Measurements from ENCODE around the gene NTSR1.

Gene NTSR1

DNA sequence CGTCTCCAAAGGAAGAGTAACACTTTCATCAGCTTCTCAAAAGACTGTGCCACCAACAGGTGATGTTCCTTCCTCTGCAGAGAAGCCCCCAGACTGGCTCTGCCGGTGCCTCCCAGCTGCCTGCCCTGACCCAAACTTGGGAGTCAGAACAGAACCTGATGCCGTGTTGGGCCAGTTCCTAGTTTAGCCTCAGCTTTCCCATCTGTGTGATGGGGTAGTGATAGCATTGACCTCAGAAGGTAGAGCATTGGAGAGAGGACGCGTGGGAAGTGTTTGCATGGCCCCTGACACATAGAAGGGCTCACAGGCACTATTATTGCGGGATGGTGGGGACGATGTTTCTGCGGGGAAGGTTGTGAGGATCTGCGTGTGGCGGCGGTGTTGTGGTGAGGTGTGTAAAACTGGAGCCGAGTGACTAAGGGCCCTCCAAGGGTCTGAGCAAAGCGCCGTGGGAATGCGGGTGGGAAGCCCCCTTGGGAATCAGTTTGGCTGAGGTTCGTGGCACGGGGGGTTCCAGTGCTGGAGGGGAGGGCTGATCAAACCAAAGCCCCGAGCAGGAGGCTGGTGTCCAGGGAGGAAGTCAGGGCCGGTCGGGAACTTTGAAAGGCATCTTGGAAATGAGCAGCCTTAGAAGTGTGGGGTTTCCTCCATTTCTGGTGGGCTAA is 1.7 kb downstream of the NTSR1 start:
- DNase-seq (ENCODE audit: low read depth) = no peak
- TF ChIP-seq, protein P1, sequence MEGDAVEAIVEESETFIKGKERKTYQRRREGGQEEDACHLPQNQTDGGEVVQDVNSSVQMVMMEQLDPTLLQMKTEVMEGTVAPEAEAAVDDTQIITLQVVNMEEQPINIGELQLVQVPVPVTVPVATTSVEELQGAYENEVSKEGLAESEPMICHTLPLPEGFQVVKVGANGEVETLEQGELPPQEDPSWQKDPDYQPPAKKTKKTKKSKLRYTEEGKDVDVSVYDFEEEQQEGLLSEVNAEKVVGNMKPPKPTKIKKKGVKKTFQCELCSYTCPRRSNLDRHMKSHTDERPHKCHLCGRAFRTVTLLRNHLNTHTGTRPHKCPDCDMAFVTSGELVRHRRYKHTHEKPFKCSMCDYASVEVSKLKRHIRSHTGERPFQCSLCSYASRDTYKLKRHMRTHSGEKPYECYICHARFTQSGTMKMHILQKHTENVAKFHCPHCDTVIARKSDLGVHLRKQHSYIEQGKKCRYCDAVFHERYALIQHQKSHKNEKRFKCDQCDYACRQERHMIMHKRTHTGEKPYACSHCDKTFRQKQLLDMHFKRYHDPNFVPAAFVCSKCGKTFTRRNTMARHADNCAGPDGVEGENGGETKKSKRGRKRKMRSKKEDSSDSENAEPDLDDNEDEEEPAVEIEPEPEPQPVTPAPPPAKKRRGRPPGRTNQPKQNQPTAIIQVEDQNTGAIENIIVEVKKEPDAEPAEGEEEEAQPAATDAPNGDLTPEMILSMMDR (IDR thresholded peaks at IDR 0.05; ENCODE audit: low read depth, low read length, missing control alignments) = no peak
- in situ Hi-C loops (cut with HindIII; ENCODE audit: low sequenced_read_pairs) = no loop called here
- no peak overlapping the region for H3K4me3 ChIP-seq (ENCODE audit: low read depth, low read length)

DNA sequence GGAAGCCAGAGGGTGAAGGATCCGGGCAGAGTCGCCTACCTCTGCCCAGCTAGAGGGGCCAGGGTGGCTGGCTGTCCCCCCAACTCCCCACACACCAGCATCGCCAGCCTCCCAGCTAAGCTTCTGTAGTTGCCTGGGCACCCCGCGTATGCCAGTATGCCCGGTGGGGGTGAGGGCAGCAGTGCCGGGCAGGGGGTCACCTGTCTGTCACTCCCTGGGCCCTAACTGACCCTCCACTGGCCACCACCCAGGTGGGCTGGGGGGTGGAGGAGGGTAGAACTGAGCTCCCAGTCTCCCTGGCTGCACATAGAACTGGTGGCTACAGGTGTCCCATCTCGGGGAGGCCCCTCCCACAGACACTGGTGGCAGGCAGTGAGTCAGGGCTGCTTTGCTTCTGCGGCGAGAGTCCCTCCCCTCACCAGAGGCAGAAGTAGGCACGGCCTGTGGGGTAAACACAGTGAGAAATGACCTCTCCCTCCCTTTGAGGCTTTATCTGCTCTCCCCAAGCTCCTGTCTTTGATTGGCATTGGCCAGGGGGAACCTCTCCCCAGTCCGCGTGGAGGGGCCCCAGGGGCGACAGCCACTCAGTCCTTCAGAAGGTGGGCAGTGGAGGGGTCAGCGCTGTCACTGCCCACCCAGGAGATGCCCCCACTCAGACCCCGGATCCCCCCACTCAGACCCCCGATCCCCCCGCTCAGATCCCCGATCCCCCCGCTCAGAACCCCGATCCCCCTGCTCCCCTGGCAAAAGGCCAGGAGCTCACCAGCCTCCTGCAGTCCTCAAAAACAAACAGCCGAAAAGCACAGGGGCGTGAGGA is 2.5 kb downstream of the NTSR1 start:
- DNase-seq (ENCODE audit: low read depth) = no peak
- H3K4me3 ChIP-seq (ENCODE audit: low read depth, low read length) = no peak overlapping the region
- TF ChIP-seq, protein P1 (IDR thresholded peaks at IDR 0.05; ENCODE audit: low read depth, low read length, missing control alignments) = no peak
- in situ Hi-C loops (cut with HindIII; ENCODE audit: low sequenced_read_pairs) = no loop called here

DNA sequence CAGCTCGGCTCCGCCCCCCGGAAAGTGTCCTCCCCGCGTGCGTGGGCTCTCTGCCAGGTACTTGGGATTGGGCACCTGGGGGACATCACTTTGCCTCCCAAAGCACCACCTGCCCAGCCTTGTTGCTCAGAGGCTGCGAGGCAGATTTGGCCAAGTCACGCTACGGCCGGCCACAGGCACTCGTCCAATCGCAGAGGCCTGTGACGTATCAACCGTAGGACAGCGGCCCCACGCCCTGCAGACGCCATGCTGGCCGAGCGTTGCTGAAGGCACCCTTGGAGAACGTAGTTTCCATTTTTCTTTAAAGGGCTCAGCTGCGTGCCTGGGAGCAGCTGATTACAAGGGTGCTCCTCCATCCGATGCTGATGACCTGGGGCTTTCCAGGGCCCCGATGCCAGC is 3.1 kb downstream of the NTSR1 start:
- TF ChIP-seq, protein P1 (IDR thresholded peaks at IDR 0.05; ENCODE audit: low read depth, low read length, missing control alignments) = no peak
- in situ Hi-C loops (cut with HindIII; ENCODE audit: low sequenced_read_pairs) = no loop called here
- H3K4me3 ChIP-seq (ENCODE audit: low read depth, low read length) = no peak overlapping the region
- DNase-seq (ENCODE audit: low read depth) = no peak

DNA sequence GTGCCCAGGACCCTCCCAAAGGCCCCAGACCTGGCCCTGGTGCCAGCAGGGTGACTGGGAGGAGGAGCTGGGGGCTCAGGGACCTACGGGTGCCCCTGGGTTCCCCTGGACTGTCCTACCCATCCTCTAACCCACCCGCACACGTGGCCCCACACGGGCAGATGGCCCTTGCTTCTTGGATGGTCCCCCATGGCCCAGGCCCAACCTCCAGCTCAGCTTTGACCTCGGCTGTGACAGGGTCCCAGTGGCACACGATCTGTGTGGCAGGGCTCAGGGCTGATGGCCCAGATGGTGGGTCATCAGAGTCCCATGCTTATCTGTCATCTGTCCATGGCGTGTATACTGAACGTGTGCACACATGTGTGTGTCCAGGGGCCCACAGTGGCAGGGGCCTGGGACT is 4.0 kb downstream of the NTSR1 start:
- no peak overlapping the region for H3K4me3 ChIP-seq (ENCODE audit: low read depth, low read length)
- in situ Hi-C loops (cut with HindIII; ENCODE audit: low sequenced_read_pairs) = no loop called here
- TF ChIP-seq, protein P1 (IDR thresholded peaks at IDR 0.05; ENCODE audit: low read depth, low read length, missing control alignments) = no peak
- no peak for DNase-seq (ENCODE audit: low read depth)

DNA sequence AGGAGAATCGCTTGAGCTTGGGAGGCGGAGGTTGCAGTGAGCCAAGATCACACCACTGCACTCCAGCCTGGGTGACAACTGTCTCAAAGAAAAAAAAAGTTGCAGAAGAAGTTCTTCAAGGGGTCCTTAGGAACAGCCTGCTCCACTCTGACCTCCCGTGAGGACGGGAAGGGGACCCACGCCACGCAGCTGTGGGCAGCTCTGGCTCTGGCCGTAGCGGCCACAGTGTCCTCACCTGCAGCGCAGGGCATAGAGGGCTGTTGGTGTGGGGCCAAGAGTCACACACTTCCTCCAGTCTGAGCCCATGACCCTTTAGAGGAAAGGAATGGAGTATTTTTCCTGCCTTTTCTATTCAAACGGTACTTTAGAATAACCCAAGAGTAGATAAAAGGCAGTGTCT is 5.4 kb downstream of the NTSR1 start:
- no peak overlapping the region for H3K4me3 ChIP-seq (ENCODE audit: low read depth, low read length)
- TF ChIP-seq, protein P1 (IDR thresholded peaks at IDR 0.05; ENCODE audit: low read depth, low read length, missing control alignments) = no peak
- no peak for DNase-seq (ENCODE audit: low read depth)
- in situ Hi-C loops (cut with HindIII; ENCODE audit: low sequenced_read_pairs) = no loop called here

DNA sequence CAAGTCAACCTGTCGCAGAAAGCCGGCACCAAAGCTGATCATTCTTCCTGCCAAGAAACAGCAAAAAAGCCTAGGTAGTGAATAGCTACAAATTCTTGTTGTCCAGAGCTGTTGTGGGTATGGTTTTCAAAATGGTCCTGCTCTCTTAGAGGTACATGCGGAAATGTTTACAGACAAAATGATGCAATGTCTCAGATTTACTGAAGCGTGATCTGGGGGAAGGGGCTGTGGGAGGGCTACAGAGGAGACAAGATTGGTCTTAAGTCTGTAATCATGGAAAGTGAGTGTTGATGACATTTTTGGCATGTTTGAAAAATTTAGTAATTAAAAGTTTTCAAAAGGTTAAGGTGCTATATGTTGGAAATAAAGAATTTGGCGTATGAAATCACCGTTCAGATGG is 6.2 kb downstream of the NTSR1 start:
- DNase-seq (ENCODE audit: low read depth) = no peak
- in situ Hi-C loops (cut with HindIII; ENCODE audit: low sequenced_read_pairs) = no loop called here
- TF ChIP-seq, protein P1 (IDR thresholded peaks at IDR 0.05; ENCODE audit: low read depth, low read length, missing control alignments) = no peak
- H3K4me3 ChIP-seq (ENCODE audit: low read depth, low read length) = no peak overlapping the region
